H1 (cell line): ENCODE measurements around the gene FAM53B. TPM values are rescaled to one million over a fixed set of nuclear protein-coding genes. Genes with fewer than 3 reads are reported as not detected.

ENCODE experiments used
- CTCF ChIA-PET: fragments of 300-600 bp; sonication (Branson Sonifier 250); formaldehyde crosslinking; loops from one replicate; lab custom pipeline; 2021; ENCODE audit not compliant: partially characterized antibody; lab: Charles Lee
- POLR2A ChIA-PET: fragments of 300-600 bp; sonication (Branson Sonifier 250); formaldehyde crosslinking; loops from one replicate; lab custom pipeline; 2021; ENCODE audit warnings: inconsistent platforms; ENCODE audit not compliant: partially characterized antibody; lab: Charles Lee
- DNase-seq, 2 experiments: peaks; one replicate each; pipeline versions ENCODE4 v3.0.0 to v3.0.0-alpha.2; 2010 to 2022; ENCODE audit warnings: low spot score in 2 of 2, low read depth in 1 of 2, mixed read lengths in 1 of 2
- FAIRE-seq: peaks from 2 replicates; lab custom pipeline; 2011; peaks lifted over from hg19 to GRCh38; lab: Jason Lieb, UNC
- H2AFZ ChIP-seq: 2 replicates; pipeline ENCODE4 v1.8.1; 2012; ENCODE audit warnings: low read length, inconsistent platforms
- H2AK5ac ChIP-seq: 2 replicates; pipeline ENCODE4 v1.6.1; 2013; ENCODE audit warnings: low read depth, low read length
- H2BK120ac ChIP-seq: replicated peaks from 2 replicates; pipeline ENCODE3; 2013; ENCODE audit warnings: low read depth, low read length, inconsistent platforms
- H2BK12ac ChIP-seq: 2 replicates; pipeline ENCODE4 v1.6.1; 2013; ENCODE audit warnings: low read depth, low read length
- H2BK15ac ChIP-seq: 2 replicates; pipeline ENCODE4 v1.6.1; 2013; ENCODE audit warnings: low read length
- H2BK20ac ChIP-seq: 2 replicates; pipeline ENCODE4 v1.6.1; 2013; ENCODE audit warnings: low read length
- H2BK5ac ChIP-seq: 2 replicates; pipeline ENCODE4 v1.6.1; 2013; ENCODE audit warnings: low read depth, low read length
- H3K14ac ChIP-seq: 2 replicates; pipeline ENCODE4 v1.6.1; 2013; ENCODE audit warnings: inconsistent platforms; ENCODE audit not compliant: insufficient read length
- H3K18ac ChIP-seq: 2 replicates; pipeline ENCODE4 v1.6.1; 2013; ENCODE audit warnings: low read length; ENCODE audit errors: extremely low read depth
- H3K23ac ChIP-seq: 2 replicates; pipeline ENCODE4 v1.6.1; 2013; ENCODE audit warnings: inconsistent platforms; ENCODE audit not compliant: insufficient read length
- H3K23me2 ChIP-seq: 2 replicates; pipeline ENCODE4 v1.6.1; 2013; ENCODE audit warnings: low read depth, low read length
- H3K27ac ChIP-seq: 2 replicates; pipeline ENCODE4 v1.6.1; 2011; ENCODE audit warnings: low read depth, low read length, inconsistent platforms
- H3K27me3 ChIP-seq, 4 experiments: replicated peaks in 1 of 4; 1 replicate in 1 of 4; 2 replicates in 3 of 4; pipeline versions ENCODE4 v1.6.1 to v1.8.1; 2011 to 2013; ENCODE audit warnings: low read length in 3 of 4, mild to moderate bottlenecking in 3 of 4, inconsistent platforms in 2 of 4, mixed read lengths in 2 of 4, moderate library complexity in 1 of 4; ENCODE audit not compliant: control insufficient read depth in 3 of 4, insufficient read depth in 3 of 4; ENCODE audit errors: extremely low read depth in 1 of 4
- H3K36me3 ChIP-seq, 4 experiments: 2 replicates each; pipeline versions ENCODE4 v1.6.1 to v1.8.1; 2011 to 2013; ENCODE audit warnings: mild to moderate bottlenecking in 4 of 4, low read length in 3 of 4, moderate library complexity in 2 of 4, control low read depth in 1 of 4, inconsistent platforms in 1 of 4; ENCODE audit not compliant: insufficient read depth in 4 of 4, control insufficient read depth in 2 of 4
- H3K4ac ChIP-seq: replicated peaks from 2 replicates; pipeline ENCODE3; 2013; ENCODE audit warnings: low read length, low read depth, mixed read lengths, inconsistent platforms; ENCODE audit not compliant: insufficient read length
- H3K4me1 ChIP-seq, 4 experiments: replicated peaks in 1 of 4; 1 replicate in 1 of 4; 2 replicates in 3 of 4; pipeline versions ENCODE4 v1.6.1 to v1.8.1; 2011 to 2013; ENCODE audit warnings: low read length in 3 of 4, inconsistent platforms in 2 of 4, mixed read lengths in 1 of 4; ENCODE audit not compliant: insufficient read depth in 4 of 4, control insufficient read depth in 3 of 4
- H3K4me2 ChIP-seq, 2 experiments: 2 replicates each; pipeline versions ENCODE4 v1.6.1 to v1.8.1; 2011 to 2013; ENCODE audit warnings: low read depth in 2 of 2, low read length in 2 of 2, control low read depth in 1 of 2, inconsistent platforms in 1 of 2, mild to moderate bottlenecking in 1 of 2; ENCODE audit not compliant: insufficient read depth in 1 of 2
- H3K4me3 ChIP-seq, 4 experiments: fragments of 200-600, 300-600 bp in 1 of 4; sonication (generic), shearing (Covaris generic), sonication (Bioruptor Twin) in 1 of 4; 2 replicates each; pipeline versions ENCODE4 v1.5.1 to v1.8.1; 2011 to 2016; ENCODE audit warnings: low read length in 4 of 4, low read depth in 3 of 4, control low read depth in 2 of 4, inconsistent platforms in 2 of 4, mild to moderate bottlenecking in 2 of 4, mixed read lengths in 1 of 4, moderate library complexity in 1 of 4; ENCODE audit not compliant: insufficient read depth in 2 of 4; ENCODE audit errors: extremely low read depth in 1 of 4
- H3K56ac ChIP-seq: replicated peaks from 2 replicates; pipeline ENCODE3; 2013; ENCODE audit warnings: low read depth, mild to moderate bottlenecking, mixed read lengths, low read length, inconsistent platforms; ENCODE audit not compliant: insufficient read length
- H3K79me1 ChIP-seq: 2 replicates; pipeline ENCODE4 v1.6.1; 2013; ENCODE audit warnings: low read depth, low read length, control low read depth
- H3K79me2 ChIP-seq, 2 experiments: 2 replicates each; pipeline versions ENCODE4 v1.6.1 to v1.8.1; 2012 to 2013; ENCODE audit warnings: low read length in 2 of 2, mild to moderate bottlenecking in 2 of 2, inconsistent platforms in 1 of 2; ENCODE audit not compliant: insufficient read depth in 2 of 2, control insufficient read depth in 1 of 2
- H3K9ac ChIP-seq, 4 experiments: replicated peaks in 1 of 4; 1 replicate in 1 of 4; 2 replicates in 3 of 4; pipeline versions ENCODE4 v1.6.1 to v1.8.1; 2011 to 2013; ENCODE audit warnings: low read depth in 3 of 4, low read length in 3 of 4, control low read depth in 2 of 4, mild to moderate bottlenecking in 2 of 4, moderate library complexity in 2 of 4, inconsistent platforms in 1 of 4; ENCODE audit errors: extremely low read depth in 1 of 4
- H3K9me3 ChIP-seq, 2 experiments: 2 replicates each; pipeline versions ENCODE4 v1.6.1 to v1.8.1; 2012 to 2013; ENCODE audit warnings: mild to moderate bottlenecking in 2 of 2, moderate library complexity in 2 of 2, control low read depth in 1 of 2, inconsistent platforms in 1 of 2, low read depth in 1 of 2, low read length in 1 of 2, mixed read lengths in 1 of 2; ENCODE audit not compliant: insufficient read depth in 2 of 2
- H4K20me1 ChIP-seq, 2 experiments: replicated peaks in 1 of 2; 2 replicates each; pipeline versions ENCODE3 to v1.8.1; 2011 to 2013; ENCODE audit warnings: inconsistent platforms in 2 of 2, low read length in 2 of 2, mild to moderate bottlenecking in 1 of 2; ENCODE audit not compliant: insufficient read depth in 2 of 2, control insufficient read depth in 1 of 2
- H4K5ac ChIP-seq: 2 replicates; pipeline ENCODE4 v1.6.1; 2013; ENCODE audit warnings: low read length, low read depth, mixed read lengths, inconsistent platforms; ENCODE audit not compliant: insufficient read length
- H4K8ac ChIP-seq: 2 replicates; pipeline ENCODE4 v1.8.0; 2013; ENCODE audit warnings: mild to moderate bottlenecking, moderate library complexity, low read length, inconsistent platforms; ENCODE audit not compliant: insufficient read depth; ENCODE audit errors: extremely low read depth
- H4K91ac ChIP-seq: replicated peaks from 2 replicates; pipeline ENCODE3; 2013; ENCODE audit warnings: low read length, mixed read lengths, inconsistent platforms; ENCODE audit not compliant: insufficient read length
- BCL11A ChIP-seq, 2 experiments: IDR thresholded peaks; one replicate each; pipeline ENCODE4 v1.6.1; 2011; ENCODE audit warnings: low read depth in 2 of 2, low read length in 2 of 2, mild to moderate bottlenecking in 2 of 2
- CBX8 ChIP-seq: fragments of 300-800, 300-1000 bp; sonication (generic); IDR thresholded peaks from 2 replicates; pipeline ENCODE4 v1.7.1; 2016; ENCODE audit warnings: low read depth, low read length, borderline replicate concordance
- SP2 ChIP-seq: IDR thresholded peaks from 2 replicates; pipeline ENCODE4 v1.6.1; 2012; ENCODE audit warnings: mild to moderate bottlenecking, low read length, inconsistent platforms
- WGBS, 2 experiments: shearing (Covaris generic) in 1 of 2; methylation state at CpG; one replicate each; pipeline versions ENCODE4 v1.1.6 to v1.1.7; 2013 to 2015; ENCODE audit warnings: low lambda C conversion rate in 2 of 2, mixed read lengths in 2 of 2, inconsistent platforms in 1 of 2, low coverage in 1 of 2, missing lambda C conversion rate in 1 of 2; ENCODE audit not compliant: insufficient replicate concordance in 2 of 2, insufficient coverage in 1 of 2, insufficient read length in 1 of 2; ENCODE audit errors: extremely low coverage in 1 of 2, missing lambda C conversion rate in 1 of 2; 5-methylcytosine and 5-hydroxymethylcytosine counted together
- polyA plus RNA-seq, 7 experiments: library from polyadenylated mRNA; depleted of rRNA in 3 of 7; stranded (reverse) in 5 of 7; unstranded in 2 of 7; fragments of >200 nt in 5 of 7; fragments of 200-250 nt in 2 of 7; gene quantifications; 1 replicate in 5 of 7; 2 replicates in 1 of 7; 4 replicates in 1 of 7; pipeline versions ENCODE4 v1.2.1 to v1.2.3, GENCODE V29; 2011 to 2013; ENCODE audit warnings: missing spikeins in 2 of 7, mixed read lengths in 2 of 7
- total RNA-seq: library from RNA; stranded (reverse); fragmentation: NEBNext Ultra II Directional; extraction: Animal tissue kit (Norgen Biotek cat#: 25700); gene quantifications from 2 replicates; pipeline ENCODE4 v1.2.1, GENCODE V29; 2021

The FAM53B gene
- total and polyA plus RNA-seq, 2 of the 8 experiments (the other 6 are each of a cell fraction or from before 2014, with no cell fraction given): 5.3 to 14.4 TPM

DNA sequence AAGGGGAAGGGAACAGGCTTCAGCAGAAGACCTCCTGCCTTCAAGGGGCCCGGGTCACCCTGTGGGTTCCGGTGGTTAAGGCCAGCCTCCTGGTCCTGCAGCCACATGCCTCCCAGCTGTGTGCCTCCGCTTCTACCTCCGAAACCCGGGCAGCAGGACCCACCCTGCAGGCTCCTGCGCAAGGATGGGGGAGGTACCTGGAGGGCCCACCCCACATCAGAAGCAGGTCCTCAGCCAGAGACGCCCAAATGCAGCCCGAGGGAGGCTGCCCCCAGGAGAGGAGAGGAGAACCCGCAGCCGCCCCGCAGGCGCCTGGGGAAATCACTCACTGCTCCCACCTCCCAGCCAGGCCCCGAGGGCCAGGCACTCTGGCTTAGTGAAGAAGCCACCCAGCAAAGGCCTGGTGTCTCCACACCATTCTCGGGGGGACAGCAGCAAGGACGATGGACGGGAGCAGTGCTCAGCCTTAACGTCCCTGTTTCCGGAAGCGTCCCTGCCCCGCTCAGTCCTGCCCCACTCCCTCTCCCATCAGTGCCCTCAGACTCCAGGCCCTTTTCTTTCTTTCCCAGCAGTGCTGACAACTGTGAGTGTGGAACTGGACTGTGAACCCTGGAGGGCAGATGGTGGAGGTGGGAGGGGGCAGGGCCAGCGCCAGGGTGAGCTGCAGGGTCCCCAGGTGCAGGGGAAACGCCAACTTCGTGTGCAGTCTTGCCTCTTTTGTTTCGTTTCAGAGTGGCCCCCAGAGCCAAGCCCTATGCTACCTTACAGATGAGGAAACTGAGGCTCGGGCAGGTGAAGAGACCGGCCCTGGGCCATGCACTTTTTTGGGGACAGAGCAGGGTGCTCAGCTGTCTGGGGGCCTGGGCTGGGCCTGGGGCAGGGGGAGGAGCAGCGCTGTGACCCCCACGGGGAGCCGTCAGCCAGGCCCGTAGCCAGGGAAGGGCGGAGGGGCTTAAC lies 138.0 kb downstream of the FAM53B start:
- Histone ChIP-seq H3K23me2 (no peaks in the 10 kb centered on the region; the same call in 1 of the 2 replicates), H2BK15ac (no peak overlapping the region), H3K9me3 (no peaks in the 10 kb centered on the region), H2BK5ac (no peak overlapping the region), H3K23ac (no peak overlapping the region), H2AFZ (no peak overlapping the region), H2BK120ac (no peak overlapping the region), H3K9ac (no peak overlapping the region), H3K4me2 (no peak overlapping the region), H3K4ac (no peak overlapping the region), H4K5ac (no peak overlapping the region), H3K4me3 (no peak overlapping the region), H2BK20ac (no peak overlapping the region), H2BK12ac (no peak overlapping the region), H3K27ac (no peak overlapping the region), H3K14ac (no peak overlapping the region), H3K36me3 (no peaks in the 10 kb centered on the region; a peak in 1 of 8 replicates), H3K4me1 (no peaks in the 10 kb centered on the region), H3K18ac (no peak overlapping the region), H2AK5ac (no peak overlapping the region), H4K8ac (peak overlapping the region; percentile 51; the same call in 1 of the 2 replicates), H3K79me2 (no peaks in the 10 kb centered on the region), H3K79me1 (no peaks in the 10 kb centered on the region), H3K27me3 (no peaks in the 10 kb centered on the region; a peak in 1 of 7 replicates), H4K20me1 (peaks cover 1% of the 10 kb centered on the region in 2 experiments), H4K91ac (no peak overlapping the region), H3K56ac (no peak overlapping the region)
- DNase-seq: no peak
- TF ChIP-seq SP2: no peak
- TF ChIP-seq BCL11A (IDR thresholded peaks at IDR 0.05; ENCODE audit: low read depth in 2 of 2, low read length in 2 of 2): no peak
- no peak for TF ChIP-seq CBX8
- ChIA-PET CTCF (interaction anchor here (0.6 to 1.6 kb wide), 4 partner anchors 39 to 135 kb away, joined by 3 to 4 read pairs (median 4); no protein-coding TSS in a partner anchor), POLR2A (no interaction called here)
- 82% methylated on average over 23 of the region's 31 CpGs; no CpG with 5 or more reads in 1 of the 2 experiments for WGBS, 2 experiments
- no peak for FAIRE-seq
